H1 (cell line): Measurements from ENCODE around the gene INPP5J. TPM values are rescaled to one million over a fixed set of nuclear protein-coding genes. Genes with fewer than 3 reads are reported as not detected.

Source experiments
- CTCF ChIA-PET: fragments of 300-600 bp; sonication (Branson Sonifier 250); formaldehyde crosslinking; loops from one replicate; lab custom pipeline; 2021; ENCODE audit not compliant: partially characterized antibody; lab: Charles Lee
- POLR2A ChIA-PET: fragments of 300-600 bp; sonication (Branson Sonifier 250); formaldehyde crosslinking; loops from one replicate; lab custom pipeline; 2021; ENCODE audit warnings: inconsistent platforms; ENCODE audit not compliant: partially characterized antibody; lab: Charles Lee
- DNase-seq, 2 experiments: peaks; one replicate each; pipeline versions ENCODE4 v3.0.0 to v3.0.0-alpha.2; 2010 to 2022; ENCODE audit warnings: low spot score in 2 of 2, low read depth in 1 of 2, mixed read lengths in 1 of 2
- FAIRE-seq: peaks from 2 replicates; lab custom pipeline; 2011; peaks lifted over from hg19 to GRCh38; lab: Jason Lieb, UNC
- H2AFZ ChIP-seq: 2 replicates; pipeline ENCODE4 v1.8.1; 2012; ENCODE audit warnings: low read length, inconsistent platforms
- H2AK5ac ChIP-seq: 2 replicates; pipeline ENCODE4 v1.6.1; 2013; ENCODE audit warnings: low read depth, low read length
- H2BK120ac ChIP-seq: replicated peaks from 2 replicates; pipeline ENCODE3; 2013; ENCODE audit warnings: low read depth, low read length, inconsistent platforms
- H2BK12ac ChIP-seq: 2 replicates; pipeline ENCODE4 v1.6.1; 2013; ENCODE audit warnings: low read depth, low read length
- H2BK15ac ChIP-seq: 2 replicates; pipeline ENCODE4 v1.6.1; 2013; ENCODE audit warnings: low read length
- H2BK20ac ChIP-seq: 2 replicates; pipeline ENCODE4 v1.6.1; 2013; ENCODE audit warnings: low read length
- H2BK5ac ChIP-seq: 2 replicates; pipeline ENCODE4 v1.6.1; 2013; ENCODE audit warnings: low read depth, low read length
- H3K14ac ChIP-seq: 2 replicates; pipeline ENCODE4 v1.6.1; 2013; ENCODE audit warnings: inconsistent platforms; ENCODE audit not compliant: insufficient read length
- H3K18ac ChIP-seq: 2 replicates; pipeline ENCODE4 v1.6.1; 2013; ENCODE audit warnings: low read length; ENCODE audit errors: extremely low read depth
- H3K23ac ChIP-seq: 2 replicates; pipeline ENCODE4 v1.6.1; 2013; ENCODE audit warnings: inconsistent platforms; ENCODE audit not compliant: insufficient read length
- H3K23me2 ChIP-seq: 2 replicates; pipeline ENCODE4 v1.6.1; 2013; ENCODE audit warnings: low read depth, low read length
- H3K27ac ChIP-seq: 2 replicates; pipeline ENCODE4 v1.6.1; 2011; ENCODE audit warnings: low read depth, low read length, inconsistent platforms
- H3K27me3 ChIP-seq, 4 experiments: replicated peaks in 1 of 4; 1 replicate in 1 of 4; 2 replicates in 3 of 4; pipeline versions ENCODE4 v1.6.1 to v1.8.1; 2011 to 2013; ENCODE audit warnings: low read length in 3 of 4, mild to moderate bottlenecking in 3 of 4, inconsistent platforms in 2 of 4, mixed read lengths in 2 of 4, moderate library complexity in 1 of 4; ENCODE audit not compliant: control insufficient read depth in 3 of 4, insufficient read depth in 3 of 4; ENCODE audit errors: extremely low read depth in 1 of 4
- H3K36me3 ChIP-seq, 4 experiments: 2 replicates each; pipeline versions ENCODE4 v1.6.1 to v1.8.1; 2011 to 2013; ENCODE audit warnings: mild to moderate bottlenecking in 4 of 4, low read length in 3 of 4, moderate library complexity in 2 of 4, control low read depth in 1 of 4, inconsistent platforms in 1 of 4; ENCODE audit not compliant: insufficient read depth in 4 of 4, control insufficient read depth in 2 of 4
- H3K4ac ChIP-seq: replicated peaks from 2 replicates; pipeline ENCODE3; 2013; ENCODE audit warnings: low read length, low read depth, mixed read lengths, inconsistent platforms; ENCODE audit not compliant: insufficient read length
- H3K4me1 ChIP-seq, 4 experiments: replicated peaks in 1 of 4; 1 replicate in 1 of 4; 2 replicates in 3 of 4; pipeline versions ENCODE4 v1.6.1 to v1.8.1; 2011 to 2013; ENCODE audit warnings: low read length in 3 of 4, inconsistent platforms in 2 of 4, mixed read lengths in 1 of 4; ENCODE audit not compliant: insufficient read depth in 4 of 4, control insufficient read depth in 3 of 4
- H3K4me2 ChIP-seq, 2 experiments: 2 replicates each; pipeline versions ENCODE4 v1.6.1 to v1.8.1; 2011 to 2013; ENCODE audit warnings: low read depth in 2 of 2, low read length in 2 of 2, control low read depth in 1 of 2, inconsistent platforms in 1 of 2, mild to moderate bottlenecking in 1 of 2; ENCODE audit not compliant: insufficient read depth in 1 of 2
- H3K4me3 ChIP-seq, 4 experiments: fragments of 200-600, 300-600 bp in 1 of 4; sonication (generic), shearing (Covaris generic), sonication (Bioruptor Twin) in 1 of 4; 2 replicates each; pipeline versions ENCODE4 v1.5.1 to v1.8.1; 2011 to 2016; ENCODE audit warnings: low read length in 4 of 4, low read depth in 3 of 4, control low read depth in 2 of 4, inconsistent platforms in 2 of 4, mild to moderate bottlenecking in 2 of 4, mixed read lengths in 1 of 4, moderate library complexity in 1 of 4; ENCODE audit not compliant: insufficient read depth in 2 of 4; ENCODE audit errors: extremely low read depth in 1 of 4
- H3K56ac ChIP-seq: replicated peaks from 2 replicates; pipeline ENCODE3; 2013; ENCODE audit warnings: low read depth, mild to moderate bottlenecking, mixed read lengths, low read length, inconsistent platforms; ENCODE audit not compliant: insufficient read length
- H3K79me1 ChIP-seq: 2 replicates; pipeline ENCODE4 v1.6.1; 2013; ENCODE audit warnings: low read depth, low read length, control low read depth
- H3K79me2 ChIP-seq, 2 experiments: 2 replicates each; pipeline versions ENCODE4 v1.6.1 to v1.8.1; 2012 to 2013; ENCODE audit warnings: low read length in 2 of 2, mild to moderate bottlenecking in 2 of 2, inconsistent platforms in 1 of 2; ENCODE audit not compliant: insufficient read depth in 2 of 2, control insufficient read depth in 1 of 2
- H3K9ac ChIP-seq, 4 experiments: replicated peaks in 1 of 4; 1 replicate in 1 of 4; 2 replicates in 3 of 4; pipeline versions ENCODE4 v1.6.1 to v1.8.1; 2011 to 2013; ENCODE audit warnings: low read depth in 3 of 4, low read length in 3 of 4, control low read depth in 2 of 4, mild to moderate bottlenecking in 2 of 4, moderate library complexity in 2 of 4, inconsistent platforms in 1 of 4; ENCODE audit errors: extremely low read depth in 1 of 4
- H3K9me3 ChIP-seq, 2 experiments: 2 replicates each; pipeline versions ENCODE4 v1.6.1 to v1.8.1; 2012 to 2013; ENCODE audit warnings: mild to moderate bottlenecking in 2 of 2, moderate library complexity in 2 of 2, control low read depth in 1 of 2, inconsistent platforms in 1 of 2, low read depth in 1 of 2, low read length in 1 of 2, mixed read lengths in 1 of 2; ENCODE audit not compliant: insufficient read depth in 2 of 2
- H4K20me1 ChIP-seq, 2 experiments: replicated peaks in 1 of 2; 2 replicates each; pipeline versions ENCODE3 to v1.8.1; 2011 to 2013; ENCODE audit warnings: inconsistent platforms in 2 of 2, low read length in 2 of 2, mild to moderate bottlenecking in 1 of 2; ENCODE audit not compliant: insufficient read depth in 2 of 2, control insufficient read depth in 1 of 2
- H4K5ac ChIP-seq: 2 replicates; pipeline ENCODE4 v1.6.1; 2013; ENCODE audit warnings: low read length, low read depth, mixed read lengths, inconsistent platforms; ENCODE audit not compliant: insufficient read length
- H4K8ac ChIP-seq: 2 replicates; pipeline ENCODE4 v1.8.0; 2013; ENCODE audit warnings: mild to moderate bottlenecking, moderate library complexity, low read length, inconsistent platforms; ENCODE audit not compliant: insufficient read depth; ENCODE audit errors: extremely low read depth
- H4K91ac ChIP-seq: replicated peaks from 2 replicates; pipeline ENCODE3; 2013; ENCODE audit warnings: low read length, mixed read lengths, inconsistent platforms; ENCODE audit not compliant: insufficient read length
- GABPA ChIP-seq: IDR thresholded peaks from 2 replicates; pipeline ENCODE4 v1.6.1; 2011; ENCODE audit warnings: mild to moderate bottlenecking, low read length, moderate library complexity, borderline replicate concordance; ENCODE audit not compliant: insufficient read depth
- PHF8 ChIP-seq: fragments of 200-600 bp; sonication (generic); conservative IDR thresholded peaks from 2 replicates; pipeline ENCODE4 v1.7.1; 2012; ENCODE audit warnings: low read depth, mild to moderate bottlenecking, inconsistent platforms, low read length, moderate library complexity
- POLR2A ChIP-seq, 2 experiments: IDR thresholded peaks; 1 replicate in 1 of 2; 2 replicates in 1 of 2; pipeline ENCODE4 v1.6.1; 2011; ENCODE audit warnings: low read depth in 2 of 2, low read length in 2 of 2, mild to moderate bottlenecking in 2 of 2; ENCODE audit errors: control extremely low read depth in 1 of 2
- POU5F1 ChIP-seq: IDR thresholded peaks from 2 replicates; pipeline ENCODE4 v1.6.1; 2011; ENCODE audit warnings: low read depth, mild to moderate bottlenecking, low read length, moderate library complexity
- RXRA ChIP-seq: IDR thresholded peaks from 2 replicates; pipeline ENCODE4 v1.6.1; 2011; ENCODE audit warnings: low read depth, mild to moderate bottlenecking, low read length, moderate library complexity; ENCODE audit not compliant: insufficient read depth
- SP2 ChIP-seq: IDR thresholded peaks from 2 replicates; pipeline ENCODE4 v1.6.1; 2012; ENCODE audit warnings: mild to moderate bottlenecking, low read length, inconsistent platforms
- WGBS, 2 experiments: shearing (Covaris generic) in 1 of 2; methylation state at CpG; one replicate each; pipeline versions ENCODE4 v1.1.6 to v1.1.7; 2013 to 2015; ENCODE audit warnings: low lambda C conversion rate in 2 of 2, mixed read lengths in 2 of 2, inconsistent platforms in 1 of 2, low coverage in 1 of 2, missing lambda C conversion rate in 1 of 2; ENCODE audit not compliant: insufficient replicate concordance in 2 of 2, insufficient coverage in 1 of 2, insufficient read length in 1 of 2; ENCODE audit errors: extremely low coverage in 1 of 2, missing lambda C conversion rate in 1 of 2; 5-methylcytosine and 5-hydroxymethylcytosine counted together
- polyA plus RNA-seq, 7 experiments: library from polyadenylated mRNA; depleted of rRNA in 3 of 7; stranded (reverse) in 5 of 7; unstranded in 2 of 7; fragments of >200 nt in 5 of 7; fragments of 200-250 nt in 2 of 7; gene quantifications; 1 replicate in 5 of 7; 2 replicates in 1 of 7; 4 replicates in 1 of 7; pipeline versions ENCODE4 v1.2.1 to v1.2.3, GENCODE V29; 2011 to 2013; ENCODE audit warnings: missing spikeins in 2 of 7, mixed read lengths in 2 of 7
- total RNA-seq: library from RNA; stranded (reverse); fragmentation: NEBNext Ultra II Directional; extraction: Animal tissue kit (Norgen Biotek cat#: 25700); gene quantifications from 2 replicates; pipeline ENCODE4 v1.2.1, GENCODE V29; 2021

Gene INPP5J
- total and polyA plus RNA-seq, 2 of the 8 experiments (the other 6 are each of a cell fraction or from before 2014, with no cell fraction given), result 5.4 to 6.0 TPM

DNA sequence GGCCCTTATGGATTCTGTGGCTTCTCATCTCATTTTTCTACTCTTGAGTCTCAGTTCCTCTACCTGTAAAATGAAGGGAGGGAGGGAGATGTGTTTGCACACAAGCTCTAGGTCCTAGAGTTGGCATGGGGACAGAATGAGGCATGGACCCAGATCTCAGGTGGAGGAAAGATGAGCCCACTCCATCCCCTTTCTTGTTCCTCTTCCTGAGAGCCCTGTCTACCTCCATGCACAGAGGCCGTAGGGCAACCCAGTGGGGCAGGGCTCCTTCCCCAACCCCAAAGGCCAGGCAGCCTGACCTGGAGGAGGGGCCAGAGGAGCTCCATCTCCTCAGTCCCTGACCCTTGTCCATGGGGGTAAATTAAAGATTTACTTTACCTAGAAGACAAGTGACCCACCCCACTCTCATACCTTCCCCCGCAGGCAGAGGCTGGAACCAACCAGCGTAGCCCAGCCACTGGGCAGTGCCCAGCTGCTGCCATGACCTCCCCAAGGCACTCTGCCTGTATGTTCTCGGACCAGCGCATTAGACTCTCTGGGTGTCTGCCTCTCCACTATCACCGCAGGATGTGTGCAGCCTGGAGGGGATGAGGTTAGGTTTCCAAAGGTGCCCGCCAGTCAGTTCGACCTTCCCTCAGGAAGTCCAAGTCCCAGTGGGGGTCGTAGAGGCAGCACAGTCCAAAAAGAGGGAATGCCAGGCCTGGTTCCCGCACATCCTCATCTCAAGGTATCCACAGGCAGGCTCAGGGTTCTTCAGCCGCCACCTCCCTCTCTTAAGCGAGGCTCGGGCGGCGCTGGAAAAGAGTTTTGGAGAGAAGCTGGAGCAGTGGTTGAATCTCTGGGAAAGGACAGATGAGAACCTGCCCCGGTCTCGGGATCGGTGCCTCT is 38.6 kb upstream of the INPP5J start:
- no peak for FAIRE-seq
- CTCF ChIA-PET, result interaction anchor here (0.5 to 13.3 kb wide), 24 partner anchors 14 to 320 kb away, joined by 3 to 207 read pairs (median 4); partner anchors contain the start of genes MORC2, SELENOM and TUG1
- H3K4me2 ChIP-seq, result peak overlapping the region; percentile 93 to 96

More for the DNA sequence above, 38.6 kb upstream of the INPP5J start:
- WGBS, 2 experiments, result 25% methylated on average over 18 of the region's 18 CpGs; no CpG with 5 or more reads in 1 of the 2 experiments
- no peak for DNase-seq
- peak overlapping the region; percentile 77 for H4K91ac ChIP-seq
- H4K5ac ChIP-seq, result peak overlapping the region; percentile 67
- no peak overlapping the region for H2BK120ac ChIP-seq
- H4K8ac ChIP-seq, result peak overlapping the region; percentile 82
- H3K23me2 ChIP-seq, result peaks cover 14% of the 10 kb centered on the region
- H3K18ac ChIP-seq, result peak overlapping the region; percentile 95; the same call in 1 of the 2 replicates
- POLR2A ChIA-PET, result interaction anchor here (0.6 to 12.2 kb wide), 43 partner anchors 8 to 478 kb away, joined by 3 to 220 read pairs (median 5); partner anchors contain the start of genes MORC2, PATZ1, PLA2G3 and RNF185
- peak overlapping the region; percentile 94 for H3K27ac ChIP-seq
- no peak overlapping the region for H3K23ac ChIP-seq
- H3K9me3 ChIP-seq, result no peaks in the 10 kb centered on the region
- peak overlapping the region; percentile 58 to 84 (median 72) for H3K4me3 ChIP-seq
- H2AFZ ChIP-seq, result no peak overlapping the region
- H3K4me1 ChIP-seq, result peaks cover 0 to 27% (median 16%) of the 10 kb centered on the region in 4 experiments; a peak in 6 of 7 replicates
- H3K79me2 ChIP-seq, result peaks cover 0 to 9% of the 10 kb centered on the region in 2 experiments; a peak in 1 of 4 replicates
- H3K36me3 ChIP-seq, result no peaks in the 10 kb centered on the region
- peak overlapping the region; percentile 28; the same call in 1 of the 2 replicates for H2BK5ac ChIP-seq
- 0 out of 2 replicates have a peak overlapping the region, but pooled peaks have one; percentile 2 for H2AK5ac ChIP-seq
- H3K79me1 ChIP-seq, result no peaks in the 10 kb centered on the region; the same call in 1 of the 2 replicates
- peak overlapping the region; percentile 40 to 92 (median 87) for H3K9ac ChIP-seq
- H3K27me3 ChIP-seq, result peaks cover 0 to 5% (median 2%) of the 10 kb centered on the region in 4 experiments; a peak in 3 of 7 replicates
- H3K56ac ChIP-seq, result peak overlapping the region; percentile 18
- TF ChIP-seq SP2 (no peak), RXRA (no peak), GABPA (no peak), PHF8 (peak; percentile 82; the same call in 1 of the 2 replicates), POU5F1 (no peak), POLR2A (IDR thresholded peaks at IDR 0.05; ENCODE audit: control extremely low read depth in 1 of 2, low read depth in 2 of 2, low read length in 2 of 2) (0 out of 3 replicates have a peak, but pooled peaks of 1 of the 2 experiments have one; percentile 6)
- H2BK15ac ChIP-seq, result peak overlapping the region; percentile 34; the same call in 1 of the 2 replicates
- H3K4ac ChIP-seq, result peak overlapping the region; percentile 41
- H4K20me1 ChIP-seq, result peaks cover 3 to 7% of the 10 kb centered on the region in 2 experiments
- peak overlapping the region; percentile 8; the same call in 1 of the 2 replicates for H2BK20ac ChIP-seq
- H2BK12ac ChIP-seq, result peak overlapping the region; percentile 85
- no peak overlapping the region for H3K14ac ChIP-seq
